Skin epidermis (tissue), 12 donors: Measurements from ENCODE around the gene ABCA7.

Source experiments
- H3K27ac ChIP-seq, 21 experiments: fragments of 200-600 bp; sonication (generic) in 11 of 21; one replicate each; pipeline ENCODE4 v1.5.0; 2020; ENCODE audit warnings: mild to moderate bottlenecking in 3 of 21, inconsistent platforms in 2 of 21, moderate library complexity in 2 of 21
- H3K4me3 ChIP-seq, 7 experiments: fragments of 200-600 bp; sonication (generic) in 2 of 7; one replicate each; pipeline ENCODE4 v1.5.0; 2020; ENCODE audit warnings: inconsistent platforms in 2 of 7, mild to moderate bottlenecking in 2 of 7, moderate library complexity in 1 of 7

ABCA7 gene

DNA sequence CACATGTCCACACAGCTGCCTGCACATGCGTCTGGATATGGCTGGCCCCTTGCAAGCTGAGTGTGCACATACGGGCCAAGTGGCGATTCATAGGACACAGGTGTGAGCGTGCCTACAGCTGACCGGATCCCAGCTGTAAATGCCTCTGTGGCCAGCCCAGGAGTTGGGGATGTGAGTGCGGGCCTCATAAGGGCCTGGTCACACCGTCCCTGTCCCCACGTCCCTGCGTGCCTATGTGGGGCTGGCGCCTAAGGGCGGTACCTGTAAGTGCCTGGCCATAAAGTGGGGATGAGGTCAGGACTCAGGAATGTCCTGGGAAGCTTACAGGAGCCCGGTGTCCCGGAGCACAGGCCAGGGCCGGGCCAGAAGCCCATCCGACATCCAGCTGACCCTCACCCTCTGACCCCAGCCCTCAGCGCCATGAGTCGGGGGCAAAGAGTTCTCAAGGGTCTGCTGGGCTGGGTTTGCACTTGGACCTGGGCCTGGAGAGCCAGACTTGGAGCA is 25.8 kb downstream of the ABCA7 start:
- Histone ChIP-seq H3K27ac (peak overlapping the region in 1 of 21 experiments; percentile 27), H3K4me3 (no peak overlapping the region)

DNA sequence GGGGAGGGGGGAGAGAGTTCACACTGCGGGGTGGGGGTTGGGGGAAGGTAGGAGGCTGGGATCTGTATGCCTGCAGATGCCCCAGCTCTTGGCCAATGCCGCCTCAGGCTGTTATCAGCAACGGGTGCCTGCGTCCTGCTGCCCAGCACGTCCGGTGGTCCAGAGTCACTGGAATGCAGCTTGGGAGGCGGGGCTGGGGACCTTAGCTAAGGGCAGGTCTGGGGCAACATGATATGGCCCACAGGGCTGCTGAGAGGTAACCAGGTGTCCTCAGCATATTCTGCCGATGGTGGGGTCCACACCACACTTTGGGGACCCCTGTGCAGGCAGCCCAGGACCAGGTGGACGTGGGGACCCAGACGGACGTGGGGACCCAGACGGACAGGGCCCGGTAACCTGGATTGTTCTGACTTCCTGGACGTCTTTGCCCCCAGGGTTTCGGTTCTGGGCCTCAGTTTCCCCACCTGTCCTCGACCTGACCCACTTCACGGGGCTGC is 26.4 kb downstream of the ABCA7 start:
- H3K27ac ChIP-seq, result peak overlapping the region in 14 of 21 experiments; percentile 65 to 100 (median 88)
- peak overlapping the region in 6 of 7 experiments; percentile 39 to 62 (median 53) for H3K4me3 ChIP-seq

DNA sequence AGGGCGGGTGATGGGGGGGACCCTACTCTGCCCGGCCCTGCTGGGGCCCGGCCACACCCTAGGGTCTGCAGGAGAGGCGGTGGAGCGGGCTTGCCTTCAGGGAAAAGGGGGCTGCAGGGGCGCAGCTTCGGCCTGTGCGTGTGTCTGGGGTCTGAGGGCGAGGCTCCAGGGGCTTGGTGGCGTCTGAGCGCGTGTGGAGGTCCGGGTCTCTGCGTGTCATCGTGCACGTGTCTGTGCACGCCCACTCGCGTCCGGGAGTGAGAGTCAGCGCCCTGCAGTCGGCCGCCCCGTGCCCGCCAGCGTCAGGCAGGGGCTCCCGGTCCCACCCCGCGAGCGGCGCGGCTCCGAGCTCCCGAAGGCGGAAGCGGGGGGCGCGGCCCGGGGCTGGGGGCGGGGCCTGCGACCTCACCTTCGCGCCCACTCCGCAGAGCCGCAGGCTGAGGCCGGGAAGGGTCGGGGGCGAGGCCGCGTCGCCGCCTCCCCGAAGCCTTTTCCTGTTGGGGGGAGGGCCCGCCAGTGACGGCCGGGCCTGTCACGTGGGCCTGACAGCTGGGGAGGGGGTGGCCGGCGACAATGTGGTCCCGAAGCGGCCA is 26.9 kb downstream of the ABCA7 start, which contains the start of gene ARHGAP45:
Gene ARHGAP45 (plus strand): TSS at position 420 of the 593 bp plus-strand sequence. CDS start 239 bp downstream, outside the sequence.
- Histone ChIP-seq H3K4me3 (peak within 1 kb of the TSS; percentile 39 to 62 (median 53)), H3K27ac (peak within 1 kb of the TSS; percentile 14 to 100 (median 83))

DNA sequence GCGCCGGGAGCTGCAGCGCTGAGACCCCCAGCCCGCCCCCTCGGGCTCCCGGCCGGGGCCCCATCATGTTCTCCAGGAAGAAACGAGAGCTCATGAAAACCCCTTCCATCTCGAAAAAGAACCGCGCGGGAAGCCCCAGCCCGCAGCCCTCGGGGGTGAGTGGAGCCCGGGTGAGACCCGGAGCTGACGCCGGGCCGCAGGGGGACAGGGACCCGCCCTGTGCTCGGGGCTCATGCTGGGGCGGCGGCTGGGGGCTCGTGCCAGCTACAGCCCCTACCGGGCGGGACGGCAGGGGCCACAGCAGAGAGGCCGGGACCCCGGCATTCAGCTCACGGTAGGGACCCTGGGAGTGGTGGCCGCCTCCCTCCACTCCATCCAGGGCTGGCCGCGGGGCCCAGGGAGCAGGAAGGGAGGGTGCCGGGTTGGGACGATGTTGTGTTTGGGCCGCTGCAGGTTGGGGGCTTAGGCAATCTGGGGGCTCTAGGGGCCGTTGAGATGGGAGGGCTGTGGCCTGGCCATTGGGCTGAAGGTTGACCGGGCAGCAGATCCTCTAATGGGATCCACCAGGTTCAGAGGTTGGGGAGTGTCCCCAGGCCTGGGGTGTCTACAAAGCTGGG is 27.5 kb downstream of the ABCA7 start:
- Histone ChIP-seq H3K4me3 (peak overlapping the region; percentile 39 to 62 (median 53)), H3K27ac (peak overlapping the region; percentile 14 to 100 (median 83))

DNA sequence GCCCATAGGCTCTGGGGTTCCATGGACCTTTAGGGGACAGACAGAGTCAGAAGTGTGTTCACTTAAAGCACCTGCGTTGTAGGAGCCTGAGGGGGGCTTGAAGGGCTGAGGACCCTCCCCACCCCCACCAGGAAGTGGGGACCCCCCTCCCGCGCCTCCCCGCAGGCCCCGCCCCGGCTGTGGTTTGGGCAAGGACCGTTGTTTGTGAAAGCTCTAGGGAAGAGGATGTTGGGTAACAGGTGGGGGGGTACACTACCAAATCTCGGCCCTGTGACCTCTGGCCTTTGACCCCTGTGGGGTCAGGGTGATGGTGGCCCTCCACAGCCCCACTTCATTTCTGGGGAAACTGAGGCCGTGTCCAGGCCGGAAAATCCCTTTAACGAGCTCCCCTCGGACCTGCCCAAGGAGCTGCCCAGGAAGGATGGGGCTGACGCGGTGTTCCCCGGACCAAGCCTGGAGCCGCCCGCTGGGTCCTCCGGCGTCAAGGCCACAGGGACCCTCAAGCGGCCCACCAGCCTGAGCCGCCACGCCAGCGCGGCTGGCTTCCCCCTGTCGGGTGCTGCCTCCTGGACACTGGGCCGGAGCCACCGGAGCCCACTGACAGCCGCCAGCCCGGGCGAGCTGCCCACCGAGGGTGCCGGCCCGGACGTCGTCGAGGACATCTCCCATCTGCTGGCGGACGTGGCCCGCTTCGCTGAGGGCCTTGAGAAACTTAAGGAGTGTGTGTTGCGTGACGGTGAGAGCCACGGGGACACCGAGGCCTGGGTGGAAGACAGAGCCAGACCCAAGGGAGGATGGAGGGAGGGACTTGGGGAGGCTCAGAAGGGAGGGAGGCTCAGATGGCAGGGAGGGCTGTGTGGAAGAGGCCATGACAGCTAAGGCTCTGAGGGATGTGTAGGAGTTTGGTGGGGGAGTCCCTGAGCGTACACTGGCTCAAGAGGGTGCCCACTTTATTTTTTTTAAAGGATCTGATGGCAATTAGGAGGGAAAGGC is 28.4 kb downstream of the ABCA7 start:
- H3K4me3 ChIP-seq, result peak overlapping the region; percentile 39 to 62 (median 53)
- H3K27ac ChIP-seq, result peak overlapping the region in 20 of 21 experiments; percentile 14 to 100 (median 84)

DNA sequence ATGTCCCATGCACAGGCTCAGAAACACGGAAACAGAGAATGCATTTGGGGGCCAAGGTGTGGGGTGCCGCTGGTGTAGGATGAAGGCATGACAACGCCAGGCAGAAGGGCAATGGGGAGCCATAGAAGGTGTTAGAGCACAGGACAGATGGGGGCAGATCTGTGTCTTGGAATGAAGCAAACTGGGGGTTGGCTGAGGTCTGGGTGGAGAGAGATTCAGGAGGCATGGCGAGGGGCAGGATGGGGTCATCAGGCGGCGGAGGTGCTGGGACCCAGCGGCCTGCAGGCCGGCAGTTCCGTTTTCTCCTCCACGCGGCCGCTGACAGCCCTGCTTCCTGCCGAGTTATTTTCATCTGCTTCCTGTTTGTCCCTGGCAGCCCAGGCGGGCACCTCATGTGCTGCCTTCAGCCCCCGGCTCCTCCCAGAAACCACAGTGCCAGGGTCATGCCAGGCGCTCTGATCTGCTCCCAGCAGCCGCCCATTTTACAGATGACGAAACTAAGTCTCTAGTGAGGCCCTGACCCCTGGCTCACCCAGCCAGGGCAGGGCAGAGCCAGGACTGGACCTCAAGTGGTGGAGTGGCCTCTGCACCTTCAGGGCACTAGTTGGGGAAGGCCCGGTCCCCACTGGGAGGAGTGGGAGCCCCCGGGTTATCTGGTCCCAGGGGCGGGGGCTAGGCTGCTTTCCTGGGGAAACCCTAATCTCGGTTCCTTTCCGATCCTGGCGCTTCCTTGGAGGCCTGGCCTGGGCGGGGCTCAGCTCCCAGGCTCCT is 29.3 kb downstream of the ABCA7 start:
- peak overlapping the region; percentile 39 to 62 (median 53) for H3K4me3 ChIP-seq
- peak overlapping the region in 15 of 21 experiments; percentile 14 to 100 (median 88) for H3K27ac ChIP-seq

DNA sequence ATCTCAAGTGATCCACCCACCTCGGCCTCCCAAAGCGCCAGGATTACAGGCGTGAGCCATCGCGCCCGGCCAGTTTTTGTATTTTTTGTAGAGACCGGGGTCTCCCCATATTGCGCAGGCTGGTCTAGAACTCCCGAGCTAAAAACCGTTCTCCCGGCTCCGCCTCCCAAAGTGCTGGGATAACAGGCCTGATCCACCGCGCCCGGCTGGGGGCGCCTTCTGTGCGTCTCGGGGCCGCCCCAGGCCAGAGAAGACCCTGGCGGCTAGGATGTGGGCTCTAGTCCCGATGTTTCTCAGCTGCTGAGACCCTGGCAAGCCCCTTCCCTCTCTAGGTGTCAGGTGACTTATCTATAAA is 30.6 kb downstream of the ABCA7 start:
- no peak overlapping the region for H3K4me3 ChIP-seq
- no peak overlapping the region for H3K27ac ChIP-seq

DNA sequence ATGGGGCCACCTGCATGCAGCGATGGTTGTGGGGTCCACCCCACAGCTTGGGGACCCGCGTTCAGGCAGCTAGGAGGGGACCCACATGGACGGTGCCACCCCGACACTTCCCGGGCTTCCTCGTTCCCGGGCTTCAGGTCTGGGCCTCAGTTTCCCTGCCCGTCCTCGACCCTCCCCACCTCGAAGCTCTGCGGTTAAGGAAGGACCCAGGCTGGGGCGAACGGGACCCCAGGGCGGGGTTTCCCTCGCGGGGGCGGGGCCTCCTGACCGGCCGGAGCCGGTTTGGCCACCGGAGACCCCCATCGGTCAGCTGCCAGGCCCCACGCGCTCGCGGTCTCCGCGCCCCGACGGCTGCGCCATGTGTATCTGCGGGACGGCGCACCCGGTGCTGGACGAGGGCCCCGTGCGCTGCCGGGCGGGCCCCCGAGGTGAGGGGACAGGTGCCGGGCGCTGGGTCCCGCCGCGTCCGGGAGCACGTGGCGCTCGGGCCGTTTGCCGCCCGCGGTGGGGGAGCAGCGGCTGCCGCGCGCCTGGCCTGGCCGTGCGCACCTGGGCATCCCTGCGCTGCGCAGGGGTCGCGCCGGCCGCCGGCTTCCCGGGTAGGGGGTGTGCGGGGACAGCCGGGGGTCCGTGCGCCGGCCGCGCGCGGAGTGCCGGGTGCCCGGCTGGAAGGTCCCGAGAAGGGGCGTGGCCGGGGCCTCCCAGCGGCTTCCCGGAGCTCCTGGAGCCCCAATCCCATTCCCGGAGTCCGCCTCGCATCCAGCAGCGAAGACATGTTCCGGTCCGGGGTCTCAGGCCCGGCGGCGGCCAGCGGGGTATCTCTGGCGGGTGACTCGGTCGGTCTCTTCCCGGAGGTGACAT is 31.3 kb downstream of the ABCA7 start:
- Histone ChIP-seq H3K27ac (peak overlapping the region in 1 of 21 experiments; percentile 16), H3K4me3 (peak overlapping the region in 1 of 7 experiments; percentile 12)

DNA sequence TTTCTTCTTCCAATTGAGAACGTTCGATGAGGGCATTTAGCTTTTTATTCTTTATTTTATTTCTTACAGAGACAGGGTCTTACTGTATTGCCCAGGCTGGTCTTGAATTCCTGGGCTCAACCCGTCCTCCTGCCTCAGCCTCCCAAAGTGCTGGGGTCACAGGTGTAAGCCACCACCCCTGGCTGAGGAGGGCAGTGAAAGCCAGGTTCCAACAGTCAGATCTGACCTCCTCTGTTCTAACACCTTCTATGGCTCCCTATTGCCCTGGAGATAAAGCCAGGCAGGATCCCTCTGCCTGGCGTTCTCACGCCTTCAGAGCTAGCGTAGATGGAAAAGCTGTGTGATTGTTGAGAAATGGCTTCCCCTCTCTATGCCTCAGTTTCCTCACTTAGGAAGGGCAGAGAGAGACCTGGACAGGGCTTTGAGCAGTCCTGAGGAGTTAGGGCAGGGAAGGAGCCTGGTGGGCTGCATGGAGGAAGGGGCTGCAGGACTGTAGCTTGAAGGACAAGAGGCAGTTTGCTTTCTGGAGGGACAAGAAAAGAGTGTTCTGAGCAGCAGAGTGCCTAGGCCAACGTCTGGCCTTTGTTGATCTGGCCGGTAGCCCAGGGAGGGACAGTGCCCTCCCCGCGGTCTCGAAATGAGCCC is 32.6 kb downstream of the ABCA7 start:
- H3K4me3 ChIP-seq, result no peak overlapping the region
- H3K27ac ChIP-seq, result peak overlapping the region in 1 of 21 experiments; percentile 16

DNA sequence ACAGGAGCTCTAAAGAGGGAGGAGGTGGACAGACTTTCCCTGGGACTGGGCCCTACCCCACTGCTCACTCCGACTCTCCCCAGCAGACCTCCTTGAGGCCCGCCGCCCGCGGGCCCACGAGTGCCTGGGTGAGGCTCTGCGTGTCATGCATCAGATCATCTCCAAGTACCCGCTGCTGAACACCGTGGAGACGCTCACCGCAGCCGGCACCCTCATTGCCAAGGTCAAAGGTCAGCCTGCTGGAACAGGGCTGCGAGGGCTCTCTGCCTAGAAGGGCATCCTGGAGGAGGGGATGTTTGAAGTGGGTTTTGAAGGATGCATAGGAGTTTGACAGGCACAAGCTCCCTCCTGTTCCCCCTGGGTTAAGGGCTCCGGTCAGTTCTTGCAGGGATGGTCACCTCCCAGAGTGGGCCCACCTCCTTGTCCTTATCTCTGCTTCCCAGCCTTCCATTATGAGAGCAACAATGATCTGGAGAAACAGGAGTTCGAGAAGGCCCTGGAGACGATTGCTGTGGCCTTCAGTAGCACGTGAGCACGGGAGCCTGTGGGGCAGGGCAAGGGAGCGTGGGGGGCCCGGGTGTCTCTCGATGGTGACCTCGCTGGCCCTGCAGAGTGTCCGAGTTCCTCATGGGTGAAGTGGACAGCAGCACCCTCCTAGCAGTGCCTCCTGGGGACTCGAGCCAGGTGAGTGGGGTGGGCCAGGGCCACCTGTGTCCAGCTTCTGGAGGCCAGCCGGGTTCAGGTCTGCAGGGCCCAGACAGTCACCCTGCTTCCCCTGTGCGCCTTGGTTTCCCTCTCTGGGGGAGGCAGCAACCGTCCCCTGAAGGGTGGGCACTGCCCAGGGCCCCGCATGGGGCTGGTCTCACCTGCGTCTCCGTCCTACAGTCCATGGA is 33.4 kb downstream of the ABCA7 start:
- Histone ChIP-seq H3K4me3 (no peak overlapping the region), H3K27ac (peak overlapping the region in 8 of 21 experiments; percentile 5 to 92 (median 82))

DNA sequence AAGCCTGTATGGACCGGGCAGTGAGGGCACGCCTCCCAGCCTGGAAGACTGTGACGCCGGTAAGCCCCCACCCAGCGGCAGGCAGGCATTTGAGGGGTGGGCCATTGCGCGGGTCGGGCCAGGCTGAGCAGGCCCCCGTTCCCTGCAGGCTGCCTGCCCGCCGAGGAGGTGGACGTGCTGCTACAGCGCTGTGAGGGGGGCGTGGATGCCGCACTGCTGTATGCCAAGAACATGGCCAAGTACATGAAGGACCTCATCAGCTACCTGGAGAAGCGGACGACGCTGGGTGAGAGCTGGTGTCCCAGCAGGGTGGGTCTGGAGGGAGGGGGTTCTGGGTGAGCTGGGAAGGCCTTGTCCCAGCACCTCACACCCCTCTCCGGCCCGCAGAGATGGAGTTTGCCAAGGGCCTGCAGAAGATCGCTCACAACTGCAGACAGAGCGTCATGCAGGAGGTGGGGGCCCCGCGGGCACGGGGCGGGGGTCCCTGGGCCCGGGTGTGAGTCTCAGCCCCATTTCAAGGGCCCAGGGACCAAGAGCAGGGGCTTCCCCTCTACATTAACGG is 34.1 kb downstream of the ABCA7 start:
- Histone ChIP-seq H3K4me3 (peak overlapping the region in 5 of 7 experiments; percentile 7 to 28 (median 8)), H3K27ac (peak overlapping the region in 18 of 21 experiments; percentile 7 to 92 (median 71))

DNA sequence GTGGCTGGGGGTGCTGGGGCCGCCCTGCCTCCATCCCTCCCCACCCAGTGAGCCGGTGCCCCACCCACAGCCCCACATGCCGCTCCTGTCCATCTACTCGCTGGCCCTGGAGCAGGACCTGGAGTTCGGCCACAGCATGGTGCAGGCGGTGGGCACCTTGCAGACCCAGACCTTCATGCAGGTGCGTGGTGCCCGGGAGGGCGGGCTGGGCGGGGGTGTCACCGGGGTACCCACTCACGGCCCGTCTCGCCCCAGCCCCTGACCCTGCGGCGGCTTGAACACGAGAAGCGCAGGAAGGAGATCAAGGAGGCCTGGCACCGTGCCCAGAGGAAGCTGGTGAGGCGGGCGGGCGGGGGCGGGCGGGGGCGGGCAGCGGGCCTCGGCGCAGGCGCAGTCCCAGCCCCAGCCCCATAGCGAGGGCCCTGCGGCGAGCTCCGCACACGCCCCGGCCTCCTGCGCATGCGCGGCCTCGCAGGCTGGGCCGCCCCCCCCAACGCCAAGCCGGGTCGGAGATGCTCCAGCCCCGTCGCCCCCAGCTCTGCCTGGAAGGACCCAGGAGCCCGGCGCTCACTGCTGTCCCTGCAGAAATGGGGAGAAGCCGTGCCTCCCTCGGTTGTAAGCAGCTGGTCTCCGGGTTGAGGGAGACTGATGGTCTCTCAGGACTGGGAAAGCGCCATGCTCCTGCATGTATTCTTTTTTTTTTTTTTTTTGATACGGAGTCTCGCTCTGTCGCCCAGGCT is 34.8 kb downstream of the ABCA7 start:
- peak overlapping the region in 6 of 7 experiments; percentile 1 to 28 (median 8) for H3K4me3 ChIP-seq
- peak overlapping the region in 19 of 21 experiments; percentile 7 to 92 (median 70) for H3K27ac ChIP-seq

DNA sequence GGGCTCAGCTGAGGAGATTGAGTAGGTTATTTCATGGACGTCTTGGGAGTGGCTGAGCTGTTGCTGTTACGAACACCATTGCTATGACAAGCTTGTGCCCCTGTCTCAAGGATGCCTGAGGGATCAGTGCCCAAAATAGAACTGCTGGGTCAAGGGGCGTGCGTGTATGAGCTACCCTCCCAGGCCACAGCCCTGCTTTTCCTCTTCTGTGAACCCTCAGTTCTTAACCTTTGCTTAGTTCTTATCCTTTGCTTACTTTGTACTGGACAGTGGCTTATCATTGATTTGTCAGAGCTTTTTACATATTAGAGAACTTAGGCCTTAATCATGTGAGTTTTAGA is 36.1 kb downstream of the ABCA7 start:
- peak overlapping the region in 8 of 21 experiments; percentile 10 to 90 (median 87) for H3K27ac ChIP-seq
- H3K4me3 ChIP-seq, result no peak overlapping the region

DNA sequence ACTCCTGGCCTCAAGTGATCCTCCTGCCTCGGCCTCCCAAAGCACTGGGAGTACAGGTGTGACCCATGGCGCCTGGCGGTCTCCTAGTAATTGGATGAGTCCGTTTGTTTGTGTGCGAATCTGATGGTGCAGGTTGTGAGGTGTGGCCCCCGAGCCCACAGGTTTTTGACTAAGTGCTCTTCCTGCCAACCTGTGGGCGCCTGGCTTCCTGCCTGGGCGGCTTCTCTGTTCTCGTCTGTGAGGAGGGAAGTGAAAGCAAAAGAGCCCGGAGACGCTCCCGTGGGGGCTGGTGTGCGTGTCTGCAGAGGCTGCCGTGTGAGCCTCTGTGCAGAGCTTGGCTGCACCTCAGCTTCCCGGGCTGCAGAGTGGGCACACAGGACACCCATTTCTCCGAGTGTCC is 37.0 kb downstream of the ABCA7 start:
- Histone ChIP-seq H3K4me3 (peak overlapping the region in 6 of 7 experiments; percentile 0 to 31 (median 18)), H3K27ac (peak overlapping the region in 13 of 21 experiments; percentile 31 to 90 (median 68))

DNA sequence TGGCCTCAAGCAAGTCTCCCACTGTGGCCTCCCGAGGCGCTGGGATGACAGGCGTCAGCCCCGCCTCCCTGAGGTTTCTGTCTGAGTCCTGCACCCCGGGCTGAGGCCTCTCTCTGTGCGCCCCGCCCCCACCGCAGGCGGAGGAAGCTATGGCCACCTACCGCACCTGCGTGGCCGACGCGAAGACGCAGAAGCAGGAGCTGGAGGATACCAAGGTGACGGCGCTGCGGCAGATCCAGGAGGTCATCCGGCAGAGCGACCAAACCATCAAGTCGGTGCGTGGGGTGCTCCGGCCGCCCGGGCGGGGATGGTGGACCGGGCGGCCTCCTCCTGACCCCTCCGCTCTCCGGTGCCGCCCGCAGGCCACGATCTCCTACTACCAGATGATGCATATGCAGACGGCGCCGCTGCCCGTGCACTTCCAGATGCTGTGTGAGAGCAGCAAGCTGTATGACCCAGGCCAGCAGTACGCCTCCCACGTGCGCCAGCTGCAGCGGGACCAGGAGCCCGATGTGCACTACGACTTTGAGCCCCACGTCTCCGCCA is 39.7 kb downstream of the ABCA7 start:
- peak overlapping the region in 1 of 7 experiments; percentile 0 for H3K4me3 ChIP-seq

More for the DNA sequence above, 39.7 kb downstream of the ABCA7 start:
- H3K27ac ChIP-seq, result peak overlapping the region in 4 of 21 experiments; percentile 17 to 90 (median 88)
